ENCODE measurements around the gene MUS81.

Gene MUS81

GRCh38 chr11:65849366-65849765, 10.9 kb upstream of the MUS81 start:
- peaks cover 4% of the 10 kb centered on the region; the same call in 1 of the 2 replicates for H4K20me1 ChIP-seq (ENCODE audit: insufficient read depth, low read length)
- H3K36me3 ChIP-seq (replicated peaks; ENCODE audit: insufficient read depth, low read length): peaks cover 8% of the 10 kb centered on the region
- peaks cover 6% of the 10 kb centered on the region for H3K79me2 ChIP-seq (ENCODE audit: low read length)
- no peaks in the 10 kb centered on the region for H3K9me2 ChIP-seq (replicated peaks; ENCODE audit: insufficient read depth, low read length)
- H3K4me1 ChIP-seq (ENCODE audit: low read length): no peaks in the 10 kb centered on the region
- no peak for DNase-seq
- H3K27ac ChIP-seq (ENCODE audit: low read length): no peak overlapping the region
- H3K4me2 ChIP-seq (ENCODE audit: low read depth, low read length): no peak overlapping the region
- H3F3A ChIP-seq (ENCODE audit: insufficient read depth, low read length): peaks cover 15% of the 10 kb centered on the region
- TF ChIP-seq CTCF (IDR thresholded peaks at IDR 0.05; ENCODE audit: low read length) (no peak), EZH2 (optimal IDR thresholded peaks at IDR 0.05; ENCODE audit: low read depth, low read length) (no peak), EZH2phosphoT487 (IDR thresholded peaks at IDR 0.05; ENCODE audit: low read length) (no peak)
- no peaks in the 10 kb centered on the region for H3K9me3 ChIP-seq (replicated peaks; ENCODE audit: insufficient read depth, low read length)
- H3K27me3 ChIP-seq (replicated peaks; ENCODE audit: insufficient read depth, low read length): no peaks in the 10 kb centered on the region
- H3K9ac ChIP-seq (ENCODE audit: low read length): no peak overlapping the region
- no peak overlapping the region for H2AFZ ChIP-seq (ENCODE audit: low read length)
- H3K4me3 ChIP-seq (ENCODE audit: low read length): no peak overlapping the region

GRCh38 chr11:65849771-65850216, 10.4 kb upstream of the MUS81 start:
- Histone ChIP-seq H3K4me2 (ENCODE audit: low read depth, low read length) (no peak overlapping the region), H3K9ac (ENCODE audit: low read length) (no peak overlapping the region), H3F3A (ENCODE audit: insufficient read depth, low read length) (peaks cover 19% of the 10 kb centered on the region), H3K4me1 (ENCODE audit: low read length) (no peaks in the 10 kb centered on the region), H2AFZ (ENCODE audit: low read length) (no peak overlapping the region), H3K9me3 (replicated peaks; ENCODE audit: insufficient read depth, low read length) (no peaks in the 10 kb centered on the region), H4K20me1 (ENCODE audit: insufficient read depth, low read length) (peaks cover 8% of the 10 kb centered on the region; the same call in 1 of the 2 replicates), H3K79me2 (ENCODE audit: low read length) (peaks cover 11% of the 10 kb centered on the region), H3K27me3 (replicated peaks; ENCODE audit: insufficient read depth, low read length) (no peaks in the 10 kb centered on the region), H3K4me3 (ENCODE audit: low read length) (no peak overlapping the region), H3K36me3 (replicated peaks; ENCODE audit: insufficient read depth, low read length) (peaks cover 12% of the 10 kb centered on the region), H3K9me2 (replicated peaks; ENCODE audit: insufficient read depth, low read length) (no peaks in the 10 kb centered on the region), H3K27ac (ENCODE audit: low read length) (no peak overlapping the region)
- no peak for DNase-seq
- TF ChIP-seq EZH2phosphoT487 (IDR thresholded peaks at IDR 0.05; ENCODE audit: low read length) (no peak), EZH2 (optimal IDR thresholded peaks at IDR 0.05; ENCODE audit: low read depth, low read length) (no peak), CTCF (IDR thresholded peaks at IDR 0.05; ENCODE audit: low read length) (no peak)

- H3K9me2 ChIP-seq (replicated peaks; ENCODE audit: insufficient read depth, low read length): no peaks in the 10 kb centered on the region
- H3K4me3 ChIP-seq (ENCODE audit: low read length): no peak overlapping the region
- H2AFZ ChIP-seq (ENCODE audit: low read length): no peak overlapping the region
- TF ChIP-seq CTCF (IDR thresholded peaks at IDR 0.05; ENCODE audit: low read length) (no peak), EZH2 (optimal IDR thresholded peaks at IDR 0.05; ENCODE audit: low read depth, low read length) (no peak)
- DNase-seq: no peak
- H3K27me3 ChIP-seq (replicated peaks; ENCODE audit: insufficient read depth, low read length): no peaks in the 10 kb centered on the region
- no peak overlapping the region for H3K9ac ChIP-seq (ENCODE audit: low read length)
- H3K4me1 ChIP-seq (ENCODE audit: low read length): no peaks in the 10 kb centered on the region
- no peaks in the 10 kb centered on the region for H3K9me3 ChIP-seq (replicated peaks; ENCODE audit: insufficient read depth, low read length)
- no peak overlapping the region for H3K4me2 ChIP-seq (ENCODE audit: low read depth, low read length)
- H3K27ac ChIP-seq (ENCODE audit: low read length): no peak overlapping the region
- H3F3A ChIP-seq (ENCODE audit: insufficient read depth, low read length): peaks cover 21% of the 10 kb centered on the region
- H3K36me3 ChIP-seq (replicated peaks; ENCODE audit: insufficient read depth, low read length): peaks cover 18% of the 10 kb centered on the region
- peaks cover 17% of the 10 kb centered on the region for H3K79me2 ChIP-seq (ENCODE audit: low read length)
- peaks cover 14% of the 10 kb centered on the region; the same call in 1 of the 2 replicates for H4K20me1 ChIP-seq (ENCODE audit: insufficient read depth, low read length)
Observed at GRCh38 chr11:65850217-65851082, 9.8 kb upstream of the MUS81 start.
